ENCODE measurements around the gene FAM151A. TPM values are rescaled to one million over a fixed set of nuclear protein-coding genes. Genes with fewer than 3 reads are reported as not detected.

FAM151A gene
- total RNA-seq, 1 donor from 2014 or later: not detected

- intact Hi-C loops (cut with micrococcal nuclease): no loop called here
These were observed 18.6 kb downstream of the FAM151A start for GRCh38 chr1:54604572-54605370.

GRCh38 chr1:54604051-54604450 lies 19.3 kb downstream of the FAM151A start:
- intact Hi-C loops (cut with micrococcal nuclease): no loop called here

- intact Hi-C loops (cut with micrococcal nuclease): no loop called here
These were observed 20.1 kb downstream of the FAM151A start for GRCh38 chr1:54603241-54603640.

GRCh38 chr1:54602554-54602953 lies 20.8 kb downstream of the FAM151A start:
- intact Hi-C loops (cut with micrococcal nuclease): no loop called here

GRCh38 chr1:54601730-54602129 lies 21.6 kb downstream of the FAM151A start:
- intact Hi-C loops (cut with micrococcal nuclease): no loop called here

- intact Hi-C loops (cut with micrococcal nuclease): no loop called here
These were observed 22.2 kb downstream of the FAM151A start for GRCh38 chr1:54600947-54601721.

- intact Hi-C loops (cut with micrococcal nuclease): no loop called here
These were observed 24.0 kb downstream of the FAM151A start for GRCh38 chr1:54599211-54599823.

GRCh38 chr1:54597455-54598030 lies 25.8 kb downstream of the FAM151A start:
- intact Hi-C loops (cut with micrococcal nuclease): no loop called here

GRCh38 chr1:54596756-54597155 lies 26.6 kb downstream of the FAM151A start:
- intact Hi-C loops (cut with micrococcal nuclease): no loop called here

- intact Hi-C loops (cut with micrococcal nuclease): no loop called here
These were observed 27.3 kb downstream of the FAM151A start for GRCh38 chr1:54595956-54596498.

GRCh38 chr1:54594463-54594862 lies 28.9 kb downstream of the FAM151A start:
- intact Hi-C loops (cut with micrococcal nuclease): no loop called here

- intact Hi-C loops (cut with micrococcal nuclease): no loop called here
These were observed 29.7 kb downstream of the FAM151A start for GRCh38 chr1:54593571-54594160.

- intact Hi-C loops (cut with micrococcal nuclease): no loop called here
These were observed 32.1 kb downstream of the FAM151A start for GRCh38 chr1:54591127-54591756.

GRCh38 chr1:54588377-54588776 lies 34.9 kb downstream of the FAM151A start:
- intact Hi-C loops (cut with micrococcal nuclease): no loop called here

GRCh38 chr1:54585181-54586066 lies 37.9 kb downstream of the FAM151A start:
- intact Hi-C loops (cut with micrococcal nuclease): no loop called here

GRCh38 chr1:54584575-54584974 lies 38.8 kb downstream of the FAM151A start:
- intact Hi-C loops (cut with micrococcal nuclease): no loop called here

- intact Hi-C loops (cut with micrococcal nuclease): no loop called here
These were observed 39.5 kb downstream of the FAM151A start for GRCh38 chr1:54583871-54584270.

GRCh38 chr1:54583307-54583686 lies 40.0 kb downstream of the FAM151A start:
- intact Hi-C loops (cut with micrococcal nuclease): no loop called here

GRCh38 chr1:54582566-54583306 lies 40.6 kb downstream of the FAM151A start:
- intact Hi-C loops (cut with micrococcal nuclease): no loop called here
